ENCODE data around the gene GAA.
"Not testable (repeated sequence)": the region's sequence is repeated elsewhere in the genome, so short reads cannot be mapped to it uniquely, and the experiment has no call there.

GAA gene

DNA sequence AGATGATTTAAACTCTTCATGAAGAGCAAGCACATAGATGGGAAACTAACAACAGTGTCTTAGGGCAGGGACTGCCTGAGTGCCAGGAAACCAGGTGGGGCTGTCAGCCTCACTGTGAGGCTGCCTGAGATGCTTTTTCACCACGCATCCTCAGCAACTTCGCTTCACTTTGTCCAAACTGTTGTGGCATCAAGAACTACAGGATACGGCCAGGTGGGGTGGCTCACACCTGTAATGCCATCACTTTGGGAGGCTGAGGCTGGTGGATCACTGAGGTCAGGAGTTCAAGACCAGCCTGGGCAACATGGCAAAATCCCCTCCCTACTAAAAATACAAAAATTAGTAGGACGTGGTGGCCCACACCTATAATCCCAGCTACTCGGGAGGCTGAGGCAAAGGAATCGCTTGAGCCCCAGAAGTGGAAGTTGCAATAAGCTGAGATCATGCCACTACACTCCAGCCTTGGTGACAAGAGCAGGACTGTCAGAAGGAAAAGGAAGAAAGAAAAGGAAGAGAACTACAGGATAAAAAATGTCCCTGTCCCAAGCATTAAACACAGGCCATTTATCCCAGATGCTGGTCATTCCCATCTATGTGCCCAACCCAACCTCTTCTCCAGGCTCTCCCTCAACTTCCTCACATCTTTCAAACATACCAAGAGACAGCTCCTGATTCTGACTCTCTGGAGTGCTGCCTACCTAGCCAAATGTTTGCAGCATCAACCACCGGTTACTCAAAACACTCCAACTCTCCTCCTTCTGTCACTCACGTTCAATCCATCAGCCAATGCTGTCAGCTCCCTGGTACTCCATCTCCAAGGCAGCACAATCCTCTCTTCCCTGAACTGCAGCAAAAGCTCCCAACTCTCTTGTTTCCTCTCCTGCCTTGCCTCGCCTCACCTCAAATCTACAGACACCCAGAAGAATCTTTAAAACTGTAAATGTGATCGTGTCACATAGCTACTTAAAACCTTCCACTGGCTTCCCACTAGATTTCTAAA is 44.0 kb downstream of the GAA start:
- Mint-ChIP-seq H3K27me3 (no peaks in the 10 kb centered on the region), H3K4me3 (peak overlapping the region; percentile 77 to 82), H3K27ac (peak overlapping the region; percentile 72 to 78), H3K4me1 (ENCODE audit: low read depth in 2 of 2) (peaks cover 19 to 24% of the 10 kb centered on the region in 2 donors), H3K36me3 (ENCODE audit: insufficient read depth) (peaks cover 58% of the 10 kb centered on the region), H3K9me3 (no peaks in the 10 kb centered on the region)
- ATAC-seq (replicated peaks) (no peak), DNase-seq (no peak)

DNA sequence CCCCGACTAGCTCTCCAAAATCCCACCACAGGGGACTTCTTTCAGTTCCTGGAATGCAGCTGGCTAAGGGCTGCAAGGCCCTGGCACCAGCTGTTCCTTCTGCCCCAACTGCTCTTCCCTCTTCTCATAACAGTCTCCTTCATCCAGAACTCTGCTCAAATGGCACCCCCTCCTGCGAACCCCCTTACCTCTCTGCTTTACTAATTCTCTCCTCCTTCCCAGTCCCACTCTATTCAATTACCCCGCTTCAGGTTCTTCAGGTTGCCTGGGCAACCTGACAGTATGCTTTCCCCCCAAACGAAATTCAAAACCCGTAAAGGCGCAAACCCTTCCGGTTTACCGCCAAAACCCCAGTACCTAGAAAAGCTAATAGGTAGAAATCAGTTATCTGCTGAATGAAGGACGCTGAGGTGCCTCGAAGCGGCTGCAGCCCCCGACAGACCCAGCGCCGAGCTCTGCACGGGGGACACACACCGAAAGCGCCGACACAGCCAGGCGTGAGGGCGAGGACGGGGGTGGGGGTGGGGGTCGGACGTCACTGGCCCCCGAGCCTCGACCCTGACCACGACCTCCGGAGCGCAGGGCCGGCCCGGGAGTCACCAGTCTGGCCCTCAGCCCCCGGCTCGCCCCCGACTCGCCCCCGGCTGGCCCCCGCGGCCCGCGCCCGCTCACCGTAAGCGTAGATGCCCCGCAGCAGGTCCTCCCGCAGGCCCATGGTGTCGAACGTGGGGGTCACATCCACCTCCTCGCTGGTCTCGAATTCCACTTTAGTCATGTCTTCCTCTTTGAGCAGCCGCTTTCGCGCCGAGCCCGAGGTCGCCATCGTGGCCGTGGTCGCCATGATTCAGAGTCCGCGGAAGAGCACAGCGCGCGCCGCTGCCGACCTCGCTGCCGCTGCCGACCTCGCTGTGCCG is 45.0 kb downstream of the GAA start:
- Mint-ChIP-seq H3K9me3 (no peaks in the 10 kb centered on the region), H3K27me3 (no peaks in the 10 kb centered on the region), H3K27ac (peak overlapping the region; percentile 72 to 78), H3K4me3 (peak overlapping the region; percentile 77 to 82), H3K36me3 (ENCODE audit: insufficient read depth) (peaks cover 48% of the 10 kb centered on the region), H3K4me1 (ENCODE audit: low read depth in 2 of 2) (peaks cover 19 to 24% of the 10 kb centered on the region in 2 donors)
- peak in 1 of 3 experiments; percentile 15 for DNase-seq
- ATAC-seq (replicated peaks) = no peak

DNA sequence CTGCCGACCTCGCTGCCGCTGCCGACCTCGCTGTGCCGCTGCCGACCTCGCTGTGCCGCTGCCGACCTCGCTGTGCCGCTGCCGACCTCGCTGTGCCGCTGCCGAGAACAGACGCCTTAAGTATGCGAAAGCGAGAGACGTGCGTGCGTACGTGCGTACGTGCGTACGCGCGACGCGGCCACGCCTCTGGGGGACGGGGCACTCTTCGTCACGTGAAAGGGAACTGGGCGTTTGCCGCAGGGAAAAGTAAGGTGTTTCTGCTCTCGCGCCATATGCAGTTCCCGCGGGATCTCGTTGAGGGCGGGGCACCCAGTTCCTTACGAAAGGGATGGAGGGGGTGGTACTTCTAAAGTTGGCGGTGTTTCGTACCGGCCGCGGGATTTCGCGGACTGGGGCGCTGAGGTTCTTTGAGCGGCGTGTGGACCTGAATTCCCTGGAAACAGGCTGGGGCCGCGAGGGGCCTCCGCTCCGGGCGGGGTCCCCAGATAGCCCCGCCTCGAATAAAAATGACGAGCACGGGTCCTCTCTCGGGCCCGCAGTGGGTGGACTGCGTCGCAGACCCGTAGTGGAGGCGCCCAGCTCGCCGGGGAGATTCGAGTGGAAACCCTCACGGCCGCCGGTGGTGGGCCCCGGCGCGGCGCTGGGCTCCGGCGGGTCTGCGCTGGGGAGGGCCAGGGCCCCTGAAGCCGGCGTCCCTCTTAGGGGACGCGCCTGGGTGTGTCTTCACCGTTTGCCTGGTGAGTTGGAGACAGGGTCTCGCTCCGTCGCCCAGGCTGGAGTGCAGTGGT is 45.8 kb downstream of the GAA start, which contains the start of gene EIF4A3:
Gene EIF4A3 (minus strand): TSS at position 94 of the 788 bp plus-strand sequence. CDS start 167 bp downstream, outside the sequence.
- H3K27me3 Mint-ChIP-seq = no peaks in the 10 kb centered on the region

GRCh38 chr17:80151333-80151732 is 50.0 kb downstream of the GAA start:
- ATAC-seq (replicated peaks) = no peak
- DNase-seq = no peak
- Mint-ChIP-seq H3K4me1 (ENCODE audit: low read depth in 2 of 2) (peaks cover 15 to 17% of the 10 kb centered on the region in 2 donors), H3K4me3 (no peak overlapping the region), H3K36me3 (ENCODE audit: insufficient read depth) (peaks cover 8% of the 10 kb centered on the region), H3K27me3 (no peaks in the 10 kb centered on the region), H3K27ac (no peak overlapping the region), H3K9me3 (peaks cover 0 to 4% of the 10 kb centered on the region in 2 donors)

More for the DNA sequence above, 45.8 kb downstream of the GAA start, which contains the start of gene EIF4A3:
- Mint-ChIP-seq H3K4me1 (ENCODE audit: low read depth in 2 of 2) (peaks cover 20 to 29% of the 10 kb centered on the region in 2 donors), H3K4me3 (peak within 1 kb of the TSS; percentile 77 to 82), H3K36me3 (ENCODE audit: insufficient read depth) (peaks cover 40% of the 10 kb centered on the region), H3K9me3 (peaks cover 0 to 4% of the 10 kb centered on the region in 2 donors), H3K27ac (peak within 1 kb of the TSS; percentile 72 to 78)
- peak; percentile 92 to 95 (median 95) for DNase-seq
- peak; percentile 93 for ATAC-seq (replicated peaks)

- Mint-ChIP-seq H3K4me3 (no peak overlapping the region), H3K9me3 (peaks cover 0 to 4% of the 10 kb centered on the region in 2 donors), H3K27ac (no peak overlapping the region), H3K36me3 (ENCODE audit: insufficient read depth) (peaks cover 3% of the 10 kb centered on the region), H3K27me3 (no peaks in the 10 kb centered on the region), H3K4me1 (ENCODE audit: low read depth in 2 of 2) (peaks cover 12 to 14% of the 10 kb centered on the region in 2 donors)
- DNase-seq = no peak
- no peak for ATAC-seq (replicated peaks)
Observed at GRCh38 chr17:80152081-80152702, 50.8 kb downstream of the GAA start.

- Mint-ChIP-seq H3K36me3 (ENCODE audit: insufficient read depth) (no peaks in the 10 kb centered on the region), H3K27me3 (no peaks in the 10 kb centered on the region), H3K4me3 (no peak overlapping the region), H3K27ac (no peak overlapping the region), H3K4me1 (ENCODE audit: low read depth in 2 of 2) (peaks cover 11 to 13% of the 10 kb centered on the region in 2 donors), H3K9me3 (peaks cover 0 to 4% of the 10 kb centered on the region in 2 donors)
- no peak for DNase-seq
- ATAC-seq (replicated peaks) = no peak
Observed at GRCh38 chr17:80153004-80153403, 51.6 kb downstream of the GAA start.

DNA sequence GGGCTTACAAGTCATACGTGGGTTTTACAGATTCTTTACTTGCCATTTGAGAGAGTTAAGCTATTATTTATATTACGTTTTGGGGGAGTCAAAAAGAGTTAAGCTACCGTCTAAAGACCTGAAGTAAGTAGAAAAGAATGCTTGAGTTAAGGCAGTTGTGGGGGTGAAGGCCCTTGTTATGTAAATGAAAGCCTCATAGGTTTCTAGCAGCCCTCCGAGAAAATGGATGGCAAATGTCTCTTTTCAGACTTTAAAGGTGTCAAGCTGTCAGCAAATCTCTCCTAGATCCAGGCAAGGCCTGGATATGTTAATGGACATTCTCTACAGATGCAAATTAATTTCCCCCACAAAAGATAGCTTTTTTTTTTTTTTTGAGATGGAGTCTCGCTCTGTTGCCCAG is 52.8 kb downstream of the GAA start:
- peaks cover 9% of the 10 kb centered on the region in 2 donors for H3K4me1 Mint-ChIP-seq (ENCODE audit: low read depth in 2 of 2)
- DNase-seq (no peak), ATAC-seq (replicated peaks) (no peak)
- no peak overlapping the region for H3K27ac Mint-ChIP-seq
- H3K9me3 Mint-ChIP-seq = peaks cover 0 to 4% of the 10 kb centered on the region in 2 donors
- H3K4me3 Mint-ChIP-seq = no peak overlapping the region
- no peaks in the 10 kb centered on the region for H3K36me3 Mint-ChIP-seq (ENCODE audit: insufficient read depth)
- H3K27me3 Mint-ChIP-seq = peaks cover 0 to 2% of the 10 kb centered on the region in 2 donors

DNA sequence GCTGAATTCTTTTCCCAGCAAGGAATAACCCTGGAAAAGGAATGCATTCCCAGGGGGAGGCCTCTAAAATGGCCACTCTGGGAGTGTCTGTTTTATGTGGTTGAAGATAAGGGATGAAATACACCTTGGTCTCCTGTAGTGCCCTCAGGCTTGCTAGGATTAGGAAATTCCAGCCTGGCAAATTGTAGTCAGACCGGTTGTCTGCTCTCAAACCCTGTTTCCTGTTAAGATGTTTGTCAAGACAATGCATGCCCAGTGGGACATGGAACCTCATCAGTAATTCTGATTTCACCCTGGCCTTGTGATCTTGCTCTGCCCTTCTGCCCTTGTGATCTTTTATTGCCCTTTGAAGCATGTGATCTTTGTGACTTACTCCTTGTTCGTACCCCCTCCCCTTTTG is 54.2 kb downstream of the GAA start:
- not testable (repeated sequence) for H3K36me3 Mint-ChIP-seq (ENCODE audit: insufficient read depth); H3K27ac Mint-ChIP-seq

GRCh38 chr17:80158846-80159245 is 57.5 kb downstream of the GAA start:
- Mint-ChIP-seq H3K4me3 (no peak overlapping the region), H3K27ac (no peak overlapping the region), H3K27me3 (peaks cover 19 to 23% of the 10 kb centered on the region in 2 donors), H3K36me3 (ENCODE audit: insufficient read depth) (no peaks in the 10 kb centered on the region), H3K9me3 (no peaks in the 10 kb centered on the region), H3K4me1 (ENCODE audit: low read depth in 2 of 2) (peaks cover 0 to 2% of the 10 kb centered on the region in 2 donors)
- ATAC-seq (replicated peaks) (no peak), DNase-seq (no peak)

More for the DNA sequence above, 54.2 kb downstream of the GAA start:
- H3K4me1 Mint-ChIP-seq (ENCODE audit: low read depth in 2 of 2); ATAC-seq (replicated peaks); H3K4me3 Mint-ChIP-seq; H3K9me3 Mint-ChIP-seq; DNase-seq: not testable (repeated sequence)
- peaks cover 14 to 16% of the 10 kb centered on the region in 2 donors for H3K27me3 Mint-ChIP-seq

GRCh38 chr17:80160536-80160935 is 59.2 kb downstream of the GAA start:
- DNase-seq = no peak
- Mint-ChIP-seq H3K4me3 (no peak overlapping the region), H3K9me3 (no peaks in the 10 kb centered on the region), H3K36me3 (ENCODE audit: insufficient read depth) (no peaks in the 10 kb centered on the region), H3K27ac (no peak overlapping the region), H3K4me1 (ENCODE audit: low read depth in 2 of 2) (peaks cover 0 to 2% of the 10 kb centered on the region in 2 donors), H3K27me3 (peaks cover 27 to 31% of the 10 kb centered on the region in 2 donors)
- no peak for ATAC-seq (replicated peaks)

DNA sequence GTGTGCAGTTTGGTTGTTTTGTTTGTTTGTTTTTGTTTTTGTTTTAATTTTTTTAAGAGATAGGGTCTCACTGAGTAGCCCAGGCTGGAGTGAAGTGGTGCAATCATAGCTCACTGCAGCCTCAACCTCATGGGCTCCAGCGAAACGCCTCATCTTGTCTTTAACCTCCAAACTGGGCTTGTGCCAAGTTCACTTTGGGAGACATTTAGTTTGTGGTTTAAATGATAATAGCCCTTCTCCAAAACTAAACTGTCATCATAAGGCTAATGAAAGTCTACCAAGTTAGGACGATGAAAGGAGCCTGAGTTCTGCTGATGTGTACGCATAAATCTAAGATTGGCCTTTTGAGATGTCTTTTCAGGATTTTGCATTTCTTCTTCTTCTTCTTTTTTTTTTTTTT is 62.0 kb downstream of the GAA start:
- H3K36me3 Mint-ChIP-seq (ENCODE audit: insufficient read depth) = no peaks in the 10 kb centered on the region
- ATAC-seq (replicated peaks) = no peak
- H3K27me3 Mint-ChIP-seq = peaks cover 27 to 43% of the 10 kb centered on the region in 2 donors
- no peak overlapping the region for H3K27ac Mint-ChIP-seq
- H3K4me1 Mint-ChIP-seq (ENCODE audit: low read depth in 2 of 2) = peaks cover 0 to 2% of the 10 kb centered on the region in 2 donors
- no peak overlapping the region for H3K4me3 Mint-ChIP-seq
- no peaks in the 10 kb centered on the region for H3K9me3 Mint-ChIP-seq
- DNase-seq = no peak

- Mint-ChIP-seq H3K36me3 (ENCODE audit: insufficient read depth) (no peaks in the 10 kb centered on the region), H3K27me3 (peaks cover 27 to 50% of the 10 kb centered on the region in 2 donors), H3K9me3 (no peaks in the 10 kb centered on the region), H3K27ac (no peak overlapping the region), H3K4me1 (ENCODE audit: low read depth in 2 of 2) (peaks cover 0 to 2% of the 10 kb centered on the region in 2 donors), H3K4me3 (no peak overlapping the region)
- no peak for DNase-seq
- ATAC-seq (replicated peaks) = no peak
Observed at GRCh38 chr17:80164185-80164584, 62.8 kb downstream of the GAA start.
